ENCODE results near the gene DNAH17. TPM values are rescaled to one million over a fixed set of nuclear protein-coding genes. Genes with fewer than 3 reads are reported as not detected.

DNAH17 gene
- total and polyA plus RNA-seq, 2 donors (not counting 1 experiment from before 2014, with no cell fraction given) = 0.01 to 0.12 TPM

- Histone ChIP-seq H3K27me3 (replicated peaks in 1 of 4; ENCODE audit: control extremely low read depth in 1 of 4, control insufficient read depth in 3 of 4, insufficient read depth in 4 of 4, low read length in 3 of 4) (no peaks in the 10 kb centered on the region), H3K79me2 (ENCODE audit: control insufficient read depth, insufficient read depth, low read length) (no peaks in the 10 kb centered on the region), H2AFZ (ENCODE audit: insufficient read depth, low read depth, low read length, poor library complexity, severe bottlenecking) (no peak overlapping the region), H4K20me1 (ENCODE audit: control insufficient read depth, insufficient read depth, low read length, poor library complexity, severe bottlenecking) (no peaks in the 10 kb centered on the region), H3K9ac (ENCODE audit: low read length) (no peak overlapping the region), H3K4me1 (ENCODE audit: control insufficient read depth in 2 of 2, insufficient read depth in 2 of 2, low read length in 2 of 2) (no peaks in the 10 kb centered on the region), H3K27ac (ENCODE audit: low read length in 2 of 2) (no peak overlapping the region), H3K9me3 (ENCODE audit: control extremely low read depth in 1 of 3, control insufficient read depth in 2 of 3, insufficient read depth in 1 of 3, low read length in 2 of 3) (no peaks in the 10 kb centered on the region), H3K4me3 (ENCODE audit: control extremely low read depth in 1 of 5, extremely low read depth in 1 of 5, insufficient read depth in 1 of 5, low read depth in 2 of 5, low read length in 4 of 5) (no peak overlapping the region), H3K36me3 (replicated peaks in 1 of 2; ENCODE audit: control extremely low read depth in 1 of 2, control insufficient read depth in 1 of 2, extremely low read depth in 1 of 2, insufficient read depth in 2 of 2, low read length in 1 of 2) (no peaks in the 10 kb centered on the region), H3K4me2 (replicated peaks; ENCODE audit: low read depth, low read length, poor library complexity, severe bottlenecking) (no peak overlapping the region)
- Mint-ChIP-seq H3K4me3 (no peak overlapping the region), H3K27me3 (no peaks in the 10 kb centered on the region), H3K4me1 (no peaks in the 10 kb centered on the region), H3K9me3 (ENCODE audit: insufficient read depth) (no peaks in the 10 kb centered on the region), H3K27ac (no peak overlapping the region)
- POLR2A ChIA-PET = no interaction called here
- 83% methylated on average over 10 of the region's 10 CpGs for WGBS (ENCODE audit: insufficient coverage)
- intact Hi-C loops (cut with micrococcal nuclease) = no loop called here
- CTCF ChIA-PET = no interaction called here
- DNase-seq (no peak), ATAC-seq (ENCODE audit: low read depth) (no peak)
- TF ChIP-seq EZH2 (IDR thresholded peaks at IDR 0.05; ENCODE audit: borderline replicate concordance, insufficient read depth, low read depth, low read length, poor library complexity, severe bottlenecking) (no peak), CTCF (IDR thresholded peaks at IDR 0.05) (no peak)
Observed at GRCh38 chr17:78458091-78458490, 119.1 kb downstream of the DNAH17 start.

GRCh38 chr17:78454346-78454745 lies 122.8 kb downstream of the DNAH17 start:
- Histone ChIP-seq H2AFZ (ENCODE audit: insufficient read depth, low read depth, low read length, poor library complexity, severe bottlenecking) (no peak overlapping the region), H3K27me3 (replicated peaks in 1 of 4; ENCODE audit: control extremely low read depth in 1 of 4, control insufficient read depth in 3 of 4, insufficient read depth in 4 of 4, low read length in 3 of 4) (no peaks in the 10 kb centered on the region), H3K4me1 (ENCODE audit: control insufficient read depth in 2 of 2, insufficient read depth in 2 of 2, low read length in 2 of 2) (peaks cover 0 to 3% of the 10 kb centered on the region in 2 donors), H4K20me1 (ENCODE audit: control insufficient read depth, insufficient read depth, low read length, poor library complexity, severe bottlenecking) (no peaks in the 10 kb centered on the region), H3K4me3 (ENCODE audit: control extremely low read depth in 1 of 5, extremely low read depth in 1 of 5, insufficient read depth in 1 of 5, low read depth in 2 of 5, low read length in 4 of 5) (no peak overlapping the region), H3K9me3 (ENCODE audit: control extremely low read depth in 1 of 3, control insufficient read depth in 2 of 3, insufficient read depth in 1 of 3, low read length in 2 of 3) (no peaks in the 10 kb centered on the region), H3K36me3 (replicated peaks in 1 of 2; ENCODE audit: control extremely low read depth in 1 of 2, control insufficient read depth in 1 of 2, extremely low read depth in 1 of 2, insufficient read depth in 2 of 2, low read length in 1 of 2) (no peaks in the 10 kb centered on the region), H3K4me2 (replicated peaks; ENCODE audit: low read depth, low read length, poor library complexity, severe bottlenecking) (no peak overlapping the region), H3K79me2 (ENCODE audit: control insufficient read depth, insufficient read depth, low read length) (no peaks in the 10 kb centered on the region), H3K27ac (ENCODE audit: low read length in 2 of 2) (no peak overlapping the region), H3K9ac (ENCODE audit: low read length) (no peak overlapping the region)
- POLR2A ChIA-PET = no interaction called here
- DNase-seq = no peak
- no peak overlapping the region for H3K27ac Mint-ChIP-seq
- no peak for ATAC-seq (ENCODE audit: low read depth)
- H3K4me1 Mint-ChIP-seq = peaks cover 6% of the 10 kb centered on the region
- WGBS (ENCODE audit: insufficient coverage) = 97% methylated on average over 17 of the region's 20 CpGs
- no peaks in the 10 kb centered on the region for H3K9me3 Mint-ChIP-seq (ENCODE audit: insufficient read depth)
- H3K27me3 Mint-ChIP-seq = no peaks in the 10 kb centered on the region
- H3K4me3 Mint-ChIP-seq = no peak overlapping the region
- CTCF ChIA-PET = no interaction called here
- intact Hi-C loops (cut with micrococcal nuclease) = no loop called here
- no peak for TF ChIP-seq EZH2 (IDR thresholded peaks at IDR 0.05; ENCODE audit: borderline replicate concordance, insufficient read depth, low read depth, low read length, poor library complexity, severe bottlenecking)
- TF ChIP-seq CTCF (IDR thresholded peaks at IDR 0.05) = no peak
